Breast epithelium (tissue), 3 donors: ENCODE results near the gene JPH2.

Experiments
- POLR2A ChIP-seq: fragments of 450-650 bp; IDR thresholded peaks from one replicate; pipeline ENCODE4 v1.6.1; 2016; ENCODE audit warnings: antibody characterized with exemption, mild to moderate bottlenecking, moderate library complexity
- TF ChIP-seq, protein P1 (sequence below), 3 donors: fragments of 450-650 bp; IDR thresholded peaks; one replicate each; pipeline ENCODE4 v1.5.1; 2016 to 2017; ENCODE audit warnings: antibody characterized with exemption in 3 of 3, mild to moderate bottlenecking in 3 of 3, moderate library complexity in 3 of 3

DNA sequence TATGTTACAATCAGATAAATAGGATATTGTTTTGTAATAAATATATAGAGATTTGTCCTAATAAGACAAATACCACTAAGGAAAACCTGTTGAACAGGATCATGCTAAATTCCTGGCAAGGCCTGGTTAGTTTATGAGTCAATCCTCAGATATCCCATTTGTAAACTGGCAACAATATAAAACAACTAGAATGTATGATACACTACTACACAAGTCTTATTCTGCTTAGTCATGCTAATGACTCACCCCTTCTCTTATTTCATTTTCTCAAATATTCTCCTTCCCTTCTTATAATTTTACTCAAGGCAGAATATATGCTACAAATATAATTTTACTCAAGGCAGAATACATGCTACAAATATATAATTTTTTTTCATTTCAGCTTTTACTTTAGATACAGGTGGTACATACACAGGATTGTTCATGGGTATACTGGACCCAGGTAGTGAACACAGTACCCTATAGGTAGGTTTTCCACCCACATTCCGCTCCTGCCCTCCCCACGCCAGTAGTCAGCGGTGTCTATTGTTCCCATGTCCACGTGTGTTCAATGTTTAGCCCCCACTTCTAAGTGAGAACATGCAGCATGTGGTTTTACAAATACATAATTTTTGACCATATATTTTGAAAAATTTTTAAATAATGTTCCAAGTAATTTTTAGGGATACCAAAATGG is 17.3 kb upstream of the JPH2 start:
- TF ChIP-seq POLR2A = no peak
- TF ChIP-seq, protein P1, sequence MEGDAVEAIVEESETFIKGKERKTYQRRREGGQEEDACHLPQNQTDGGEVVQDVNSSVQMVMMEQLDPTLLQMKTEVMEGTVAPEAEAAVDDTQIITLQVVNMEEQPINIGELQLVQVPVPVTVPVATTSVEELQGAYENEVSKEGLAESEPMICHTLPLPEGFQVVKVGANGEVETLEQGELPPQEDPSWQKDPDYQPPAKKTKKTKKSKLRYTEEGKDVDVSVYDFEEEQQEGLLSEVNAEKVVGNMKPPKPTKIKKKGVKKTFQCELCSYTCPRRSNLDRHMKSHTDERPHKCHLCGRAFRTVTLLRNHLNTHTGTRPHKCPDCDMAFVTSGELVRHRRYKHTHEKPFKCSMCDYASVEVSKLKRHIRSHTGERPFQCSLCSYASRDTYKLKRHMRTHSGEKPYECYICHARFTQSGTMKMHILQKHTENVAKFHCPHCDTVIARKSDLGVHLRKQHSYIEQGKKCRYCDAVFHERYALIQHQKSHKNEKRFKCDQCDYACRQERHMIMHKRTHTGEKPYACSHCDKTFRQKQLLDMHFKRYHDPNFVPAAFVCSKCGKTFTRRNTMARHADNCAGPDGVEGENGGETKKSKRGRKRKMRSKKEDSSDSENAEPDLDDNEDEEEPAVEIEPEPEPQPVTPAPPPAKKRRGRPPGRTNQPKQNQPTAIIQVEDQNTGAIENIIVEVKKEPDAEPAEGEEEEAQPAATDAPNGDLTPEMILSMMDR (IDR thresholded peaks at IDR 0.05) = no peak
